Measurements from ENCODE around the gene ATOH8. TPM values are rescaled to one million over a fixed set of nuclear protein-coding genes. Genes with fewer than 3 reads are reported as not detected.

The ATOH8 gene
- total and polyA plus RNA-seq, 10 of the 15 experiments (the other 5 are each of a cell fraction or from before 2014, with no cell fraction given): 0.03 to 0.60 TPM; not detected in 8

GRCh38 chr2:85728883-85729824 is 24.6 kb upstream of the ATOH8 start (continued):
- TF ChIP-seq CUX1 (IDR thresholded peaks at IDR 0.05; ENCODE audit: insufficient replicate concordance, low read depth, low read length): no peak
- no peak for TF ChIP-seq BCLAF1 (IDR thresholded peaks at IDR 0.05)
- peak; percentile 94 for TF ChIP-seq RAD21 (IDR thresholded peaks at IDR 0.05; ENCODE audit: insufficient read depth, low read depth, low read length)
- TF ChIP-seq CEBPB (IDR thresholded peaks at IDR 0.05; ENCODE audit: borderline replicate concordance in 1 of 2, low read depth in 2 of 2, low read length in 2 of 2): no peak
- peak; percentile 70 for TF ChIP-seq YY1 (IDR thresholded peaks at IDR 0.05; ENCODE audit: low read depth, low read length)
- TF ChIP-seq JUND (IDR thresholded peaks at IDR 0.05; ENCODE audit: low read depth, low read length): no peak
- TF ChIP-seq ATF3 (IDR thresholded peaks at IDR 0.05; ENCODE audit: borderline replicate concordance, extremely low read depth, low read depth, low read length): no peak
- TF ChIP-seq BHLHE40 (IDR thresholded peaks at IDR 0.05; ENCODE audit: borderline replicate concordance in 1 of 2, low read depth in 2 of 2, low read length in 1 of 2): no peak; a peak in 1 of 4 replicates
- TF ChIP-seq SREBF2 (IDR thresholded peaks at IDR 0.05; ENCODE audit: low read length): no peak
- TF ChIP-seq RBBP5 (conservative IDR thresholded peaks at IDR 0.05): no peak
- no peak for TF ChIP-seq CHD1 (IDR thresholded peaks at IDR 0.05; ENCODE audit: low read depth, low read length)
- TF ChIP-seq ESRRA (IDR thresholded peaks at IDR 0.05; ENCODE audit: low read length): peak; percentile 81; the same call in 1 of the 2 replicates
- TF ChIP-seq TCF12 (IDR thresholded peaks at IDR 0.05; ENCODE audit: low read depth, low read length): peak; percentile 59; the same call in 1 of the 2 replicates
- no peak for TF ChIP-seq USF2 (IDR thresholded peaks at IDR 0.05; ENCODE audit: borderline replicate concordance, low read depth, low read length)
- TF ChIP-seq ZBTB33 (IDR thresholded peaks at IDR 0.05): no peak
- no peak for TF ChIP-seq STAT3 (IDR thresholded peaks at IDR 0.05; ENCODE audit: low read depth, low read length)
- no peak for TF ChIP-seq ZZZ3 (IDR thresholded peaks at IDR 0.05; ENCODE audit: control insufficient read depth, insufficient read length, low read depth)
